Measurements from ENCODE around the gene PHPT1.

DNA sequence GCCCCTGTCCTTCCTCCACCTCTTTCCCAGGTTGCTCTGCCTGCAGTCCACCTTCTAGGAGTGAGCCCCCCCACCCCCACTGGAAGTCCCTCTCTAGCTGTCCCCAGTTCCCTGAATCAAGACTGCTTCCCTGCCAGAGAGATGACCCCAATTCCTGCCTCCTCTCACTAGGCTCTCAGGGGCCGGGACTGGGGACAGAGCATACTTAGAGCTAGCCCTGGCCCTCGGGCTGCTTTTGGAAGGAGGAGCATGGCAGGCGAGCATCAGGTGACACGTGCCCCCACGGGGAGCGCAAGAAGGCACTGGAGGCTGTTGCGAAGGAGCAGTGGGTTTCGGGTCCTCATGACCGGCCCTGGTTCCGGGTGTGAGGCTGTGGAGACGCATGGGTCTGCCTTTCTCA, 46.8 kb downstream of the PHPT1 start:
- TF ChIP-seq, protein P1, sequence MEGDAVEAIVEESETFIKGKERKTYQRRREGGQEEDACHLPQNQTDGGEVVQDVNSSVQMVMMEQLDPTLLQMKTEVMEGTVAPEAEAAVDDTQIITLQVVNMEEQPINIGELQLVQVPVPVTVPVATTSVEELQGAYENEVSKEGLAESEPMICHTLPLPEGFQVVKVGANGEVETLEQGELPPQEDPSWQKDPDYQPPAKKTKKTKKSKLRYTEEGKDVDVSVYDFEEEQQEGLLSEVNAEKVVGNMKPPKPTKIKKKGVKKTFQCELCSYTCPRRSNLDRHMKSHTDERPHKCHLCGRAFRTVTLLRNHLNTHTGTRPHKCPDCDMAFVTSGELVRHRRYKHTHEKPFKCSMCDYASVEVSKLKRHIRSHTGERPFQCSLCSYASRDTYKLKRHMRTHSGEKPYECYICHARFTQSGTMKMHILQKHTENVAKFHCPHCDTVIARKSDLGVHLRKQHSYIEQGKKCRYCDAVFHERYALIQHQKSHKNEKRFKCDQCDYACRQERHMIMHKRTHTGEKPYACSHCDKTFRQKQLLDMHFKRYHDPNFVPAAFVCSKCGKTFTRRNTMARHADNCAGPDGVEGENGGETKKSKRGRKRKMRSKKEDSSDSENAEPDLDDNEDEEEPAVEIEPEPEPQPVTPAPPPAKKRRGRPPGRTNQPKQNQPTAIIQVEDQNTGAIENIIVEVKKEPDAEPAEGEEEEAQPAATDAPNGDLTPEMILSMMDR (IDR thresholded peaks at IDR 0.05): no peak
- no peak for TF ChIP-seq EP300 (IDR thresholded peaks at IDR 0.05)
